Esophagus muscularis mucosa (tissue), 4 donors: ENCODE results near the gene NMUR2. TPM values are rescaled to one million over a fixed set of nuclear protein-coding genes. Genes with fewer than 3 reads are reported as not detected.

Experiments
- DNase-seq: peaks from one replicate; pipeline ENCODE4 v3.0.0-alpha.2; 2017; ENCODE audit errors: extremely low spot score
- H3K27ac ChIP-seq, 4 donors: fragments of 200-600 bp; sonication (generic); replicated peaks in 1 of 4; 1 replicate in 3 of 4; 2 replicates in 1 of 4; pipeline ENCODE4 v1.5.1; 2016 to 2019; ENCODE audit warnings: mild to moderate bottlenecking in 1 of 4
- H3K27me3 ChIP-seq, 4 donors: fragments of 200-600 bp; sonication (generic); one replicate each; pipeline versions ENCODE4 v1.5.1 to v1.6.0; 2016 to 2019
- H3K36me3 ChIP-seq, 4 donors: fragments of 200-600 bp; sonication (generic); one replicate each; pipeline ENCODE4 v1.5.1; 2016 to 2019
- H3K4me1 ChIP-seq, 4 donors: fragments of 200-600 bp; sonication (generic); one replicate each; pipeline ENCODE4 v1.5.1; 2016 to 2019
- H3K4me3 ChIP-seq, 4 donors: fragments of 200-600 bp; sonication (generic); 1 replicate in 2 of 4; 2 replicates in 2 of 4; pipeline ENCODE4 v1.5.1; 2016 to 2019; ENCODE audit warnings: mild to moderate bottlenecking in 4 of 4, moderate library complexity in 1 of 4
- H3K9me3 ChIP-seq, 4 donors: fragments of 200-600 bp; sonication (generic); 1 replicate in 3 of 4; 2 replicates in 1 of 4; pipeline ENCODE4 v1.5.1; 2016 to 2019
- CTCF ChIP-seq, 3 experiments: fragments of 200-600 bp in 2 of 3; fragments of 450-650 bp in 1 of 3; sonication (generic) in 2 of 3; IDR thresholded peaks; one replicate each; pipeline ENCODE4 v1.5.1; 2017 to 2019; ENCODE audit warnings: antibody characterized with exemption in 3 of 3, mild to moderate bottlenecking in 2 of 3, moderate library complexity in 1 of 3
- EP300 ChIP-seq: sonication (generic); formaldehyde crosslinking; IDR thresholded peaks from one replicate; pipeline ENCODE4 v1.6.1; 2017; ENCODE audit warnings: antibody characterized with exemption
- POLR2A ChIP-seq: fragments of 450-650 bp; IDR thresholded peaks from one replicate; pipeline ENCODE4 v1.6.1; 2017; ENCODE audit warnings: antibody characterized with exemption, moderate library complexity, mild to moderate bottlenecking, low read depth
- POLR2AphosphoS5 ChIP-seq, 2 donors: sonication (generic); formaldehyde crosslinking; IDR thresholded peaks; one replicate each; pipeline ENCODE4 v1.6.1; 2017; ENCODE audit warnings: antibody characterized with exemption in 2 of 2
- WGBS: methylation state at CpG from one replicate; pipeline ENCODE4 v1.1.5; 2018; 5-methylcytosine and 5-hydroxymethylcytosine counted together
- intact Hi-C: fragments of 100-400 bp; cut with DNase I; formaldehyde crosslinking; loops from one replicate; pipeline ENCODE4 v1.15.1; 2023
- total RNA-seq, 4 donors: library from RNA; depleted of rRNA; stranded (reverse); fragments of >200 nt; gene quantifications; one replicate each; pipeline versions ENCODE4 v1.1.0 to v1.2.1, GENCODE V29; 2016

NMUR2 gene
- total RNA-seq, 4 donors from 2014 or later = not detected

- WGBS = 13% methylated on average over 1 of the region's 1 CpG
- intact Hi-C loops = no loop called here
Measured at GRCh38 chr5:152366716-152367115, 38.4 kb downstream of the NMUR2 start.

GRCh38 chr5:152364899-152365298 lies 40.2 kb downstream of the NMUR2 start:
- TF ChIP-seq POLR2A (no peak), EP300 (no peak)
- Histone ChIP-seq H3K4me3 (no peak overlapping the region), H3K4me1 (no peaks in the 10 kb centered on the region), H3K27me3 (no peaks in the 10 kb centered on the region), H3K36me3 (no peaks in the 10 kb centered on the region), H3K27ac (no peak overlapping the region), H3K9me3 (no peaks in the 10 kb centered on the region)
- intact Hi-C loops = no loop called here
- DNase-seq = no peak

More at GRCh38 chr5:152366716-152367115, 38.4 kb downstream of the NMUR2 start:
- Histone ChIP-seq H3K27me3 (no peaks in the 10 kb centered on the region), H3K9me3 (no peaks in the 10 kb centered on the region), H3K27ac (no peak overlapping the region), H3K4me3 (no peak overlapping the region), H3K4me1 (no peaks in the 10 kb centered on the region), H3K36me3 (no peaks in the 10 kb centered on the region)
- DNase-seq = no peak
- TF ChIP-seq EP300 = no peak
- TF ChIP-seq CTCF (IDR thresholded peaks at IDR 0.05) = no peak
- TF ChIP-seq POLR2AphosphoS5 (IDR thresholded peaks at IDR 0.05) = no peak
- TF ChIP-seq POLR2A = no peak

DNA sequence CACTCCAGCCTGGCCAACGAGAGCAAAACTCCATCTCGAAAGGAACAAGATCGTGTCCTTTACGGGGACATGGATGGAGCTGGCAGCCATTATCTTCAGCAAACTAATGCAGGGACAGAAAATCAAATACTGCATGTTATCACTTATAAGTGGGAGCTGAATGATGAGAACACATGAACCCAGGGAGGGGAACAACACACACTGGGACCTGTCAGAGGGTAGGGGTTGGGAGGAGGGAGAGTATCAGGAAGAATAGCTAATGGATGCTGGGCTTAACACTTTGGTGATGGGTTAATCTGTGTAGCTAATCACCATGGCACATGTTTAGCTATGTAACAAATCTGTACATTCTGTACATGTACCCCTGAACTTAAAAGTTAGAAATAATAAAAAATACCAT lies 40.9 kb downstream of the NMUR2 start:
- Histone ChIP-seq H3K36me3 (no peaks in the 10 kb centered on the region), H3K9me3 (no peaks in the 10 kb centered on the region), H3K4me3 (no peak overlapping the region), H3K27me3 (no peaks in the 10 kb centered on the region), H3K4me1 (peaks cover 0 to under 1% (median 0%) of the 10 kb centered on the region in 4 donors), H3K27ac (no peak overlapping the region)
- WGBS = 88% methylated on average over 4 of the region's 4 CpGs
- TF ChIP-seq EP300 (no peak), CTCF (IDR thresholded peaks at IDR 0.05) (no peak), POLR2A (no peak), POLR2AphosphoS5 (IDR thresholded peaks at IDR 0.05) (no peak)
- intact Hi-C loops = no loop called here
- DNase-seq = no peak

GRCh38 chr5:152358861-152359568 lies 46.1 kb downstream of the NMUR2 start:
- H3K36me3 ChIP-seq = no peaks in the 10 kb centered on the region
- H3K27me3 ChIP-seq = no peaks in the 10 kb centered on the region
- TF ChIP-seq POLR2AphosphoS5 (IDR thresholded peaks at IDR 0.05) = no peak
- no peak for TF ChIP-seq CTCF (IDR thresholded peaks at IDR 0.05)
- no peak for TF ChIP-seq POLR2A
- TF ChIP-seq EP300 = no peak
- H3K4me1 ChIP-seq = peaks cover 0 to 4% (median 0%) of the 10 kb centered on the region in 4 donors
- H3K27ac ChIP-seq = no peak overlapping the region
- no peak for DNase-seq
- no peaks in the 10 kb centered on the region for H3K9me3 ChIP-seq
- WGBS = 65% methylated on average over 9 of the region's 9 CpGs
- H3K4me3 ChIP-seq = no peak overlapping the region
- intact Hi-C loops = no loop called here

DNA sequence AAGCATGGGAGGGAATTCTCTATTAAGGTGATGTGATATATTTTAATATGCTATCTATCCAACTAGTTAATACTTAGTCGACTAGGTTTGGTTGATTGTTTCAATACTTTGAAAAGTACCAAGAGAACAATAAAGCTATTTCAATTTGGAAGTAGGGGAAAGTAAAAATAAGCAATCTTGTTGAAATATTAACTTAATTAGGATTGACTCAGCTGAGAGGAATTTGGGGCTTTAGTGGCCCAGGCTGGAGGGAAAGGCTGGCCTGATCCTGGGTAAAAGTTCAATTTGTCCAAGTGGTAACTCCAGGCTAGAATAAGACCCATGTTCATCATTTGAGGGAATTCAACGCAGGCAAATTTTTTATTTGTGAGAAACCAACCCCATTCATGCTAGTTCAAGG lies 48.6 kb downstream of the NMUR2 start:
- DNase-seq = no peak
- intact Hi-C loops = no loop called here

More for the DNA sequence above, 48.6 kb downstream of the NMUR2 start:
- 79% methylated on average over 2 of the region's 2 CpGs for WGBS
- Histone ChIP-seq H3K9me3 (no peaks in the 10 kb centered on the region), H3K27ac (no peak overlapping the region), H3K36me3 (no peaks in the 10 kb centered on the region), H3K27me3 (no peaks in the 10 kb centered on the region), H3K4me1 (peaks cover 0 to 4% (median 0%) of the 10 kb centered on the region in 4 donors), H3K4me3 (no peak overlapping the region)
- TF ChIP-seq EP300 (no peak), POLR2AphosphoS5 (IDR thresholded peaks at IDR 0.05) (no peak), POLR2A (no peak), CTCF (IDR thresholded peaks at IDR 0.05) (no peak)
